HCT116 (cell line): ENCODE data around the gene ATP6AP1.

Source experiments
- EZH2 ChIP-seq: fragments of 200-600 bp; sonication (generic); IDR thresholded peaks from 2 replicates; pipeline ENCODE4 v1.6.1; 2017; ENCODE audit warnings: antibody characterized with exemption, mixed run types
- POLR2A ChIP-seq: IDR thresholded peaks from 2 replicates; pipeline ENCODE4 v1.7.0; 2011; ENCODE audit warnings: borderline replicate concordance; ENCODE audit not compliant: insufficient read depth, insufficient read length; ENCODE audit errors: extremely low read depth
- POLR2AphosphoS5 ChIP-seq: IDR thresholded peaks from 2 replicates; pipeline ENCODE4 v1.6.1; 2011; ENCODE audit warnings: mild to moderate bottlenecking, low read depth, low read length, moderate library complexity
- SIN3A ChIP-seq: IDR thresholded peaks from 2 replicates; pipeline ENCODE4 v1.6.1; 2012; ENCODE audit warnings: low read depth
- SP1 ChIP-seq: IDR thresholded peaks from 2 replicates; pipeline ENCODE4 v1.6.1; 2012; ENCODE audit warnings: low read depth
- TCF7L2 ChIP-seq: IDR thresholded peaks from 2 replicates; pipeline ENCODE4 v1.7.0; 2011; ENCODE audit warnings: borderline replicate concordance, inconsistent platforms; ENCODE audit not compliant: insufficient read depth, insufficient read length; ENCODE audit errors: extremely low read depth
- ZFX ChIP-seq: fragments of 450-650 bp; IDR thresholded peaks from 2 replicates; pipeline ENCODE4 v1.6.1; 2017
- TF ChIP-seq, protein P1 (sequence below), 3 experiments: fragments of 200-600 bp in 1 of 3; sonication (generic) in 1 of 3; IDR thresholded peaks in 2 of 3; conservative IDR thresholded peaks in 1 of 3; 2 replicates each; pipeline ENCODE4 v1.5.1; 2012 to 2017; ENCODE audit warnings: low read depth in 2 of 3, low read length in 2 of 3, antibody characterized with exemption in 1 of 3, borderline replicate concordance in 1 of 3, control low read depth in 1 of 3, mild to moderate bottlenecking in 1 of 3, mixed read lengths in 1 of 3, mixed run types in 1 of 3, moderate library complexity in 1 of 3; ENCODE audit not compliant: insufficient read depth in 1 of 3
- TF ChIP-seq, protein P2 (sequence below): IDR thresholded peaks from 2 replicates; pipeline ENCODE4 v1.6.1; 2011; ENCODE audit warnings: mild to moderate bottlenecking, low read length, moderate library complexity; ENCODE audit not compliant: insufficient replicate concordance; ENCODE audit errors: extremely low read depth

DNA sequence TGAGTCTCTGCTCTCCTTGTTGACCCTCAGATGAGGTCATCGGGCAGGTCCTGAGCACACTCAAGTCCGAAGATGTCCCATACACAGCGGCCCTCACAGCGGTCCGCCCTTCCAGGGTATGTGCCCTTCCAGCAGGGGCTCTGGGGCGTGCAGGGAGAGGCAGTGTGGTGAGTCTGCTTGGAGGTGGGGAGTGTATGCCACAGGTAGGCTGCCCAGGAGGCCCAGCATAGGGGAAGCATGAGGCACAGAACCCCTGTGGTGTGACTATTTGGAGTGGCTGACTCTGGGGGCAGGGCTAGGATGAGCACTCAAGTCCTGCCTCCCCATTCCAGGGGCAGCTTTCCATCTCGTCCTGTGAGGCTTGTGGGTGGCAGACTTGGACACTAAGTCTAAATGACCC, 5.1 kb downstream of the ATP6AP1 start:
- TF ChIP-seq, protein P1, sequence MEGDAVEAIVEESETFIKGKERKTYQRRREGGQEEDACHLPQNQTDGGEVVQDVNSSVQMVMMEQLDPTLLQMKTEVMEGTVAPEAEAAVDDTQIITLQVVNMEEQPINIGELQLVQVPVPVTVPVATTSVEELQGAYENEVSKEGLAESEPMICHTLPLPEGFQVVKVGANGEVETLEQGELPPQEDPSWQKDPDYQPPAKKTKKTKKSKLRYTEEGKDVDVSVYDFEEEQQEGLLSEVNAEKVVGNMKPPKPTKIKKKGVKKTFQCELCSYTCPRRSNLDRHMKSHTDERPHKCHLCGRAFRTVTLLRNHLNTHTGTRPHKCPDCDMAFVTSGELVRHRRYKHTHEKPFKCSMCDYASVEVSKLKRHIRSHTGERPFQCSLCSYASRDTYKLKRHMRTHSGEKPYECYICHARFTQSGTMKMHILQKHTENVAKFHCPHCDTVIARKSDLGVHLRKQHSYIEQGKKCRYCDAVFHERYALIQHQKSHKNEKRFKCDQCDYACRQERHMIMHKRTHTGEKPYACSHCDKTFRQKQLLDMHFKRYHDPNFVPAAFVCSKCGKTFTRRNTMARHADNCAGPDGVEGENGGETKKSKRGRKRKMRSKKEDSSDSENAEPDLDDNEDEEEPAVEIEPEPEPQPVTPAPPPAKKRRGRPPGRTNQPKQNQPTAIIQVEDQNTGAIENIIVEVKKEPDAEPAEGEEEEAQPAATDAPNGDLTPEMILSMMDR (IDR thresholded peaks at IDR 0.05 in 2 of 3, conservative IDR thresholded peaks at IDR 0.05 in 1 of 3; ENCODE audit: borderline replicate concordance in 1 of 3, insufficient read depth in 1 of 3, low read depth in 2 of 3, low read length in 2 of 3): no peak
- TF ChIP-seq EZH2: no peak
- TF ChIP-seq POLR2A: no peak
- no peak for TF ChIP-seq TCF7L2
- TF ChIP-seq, protein P2, sequence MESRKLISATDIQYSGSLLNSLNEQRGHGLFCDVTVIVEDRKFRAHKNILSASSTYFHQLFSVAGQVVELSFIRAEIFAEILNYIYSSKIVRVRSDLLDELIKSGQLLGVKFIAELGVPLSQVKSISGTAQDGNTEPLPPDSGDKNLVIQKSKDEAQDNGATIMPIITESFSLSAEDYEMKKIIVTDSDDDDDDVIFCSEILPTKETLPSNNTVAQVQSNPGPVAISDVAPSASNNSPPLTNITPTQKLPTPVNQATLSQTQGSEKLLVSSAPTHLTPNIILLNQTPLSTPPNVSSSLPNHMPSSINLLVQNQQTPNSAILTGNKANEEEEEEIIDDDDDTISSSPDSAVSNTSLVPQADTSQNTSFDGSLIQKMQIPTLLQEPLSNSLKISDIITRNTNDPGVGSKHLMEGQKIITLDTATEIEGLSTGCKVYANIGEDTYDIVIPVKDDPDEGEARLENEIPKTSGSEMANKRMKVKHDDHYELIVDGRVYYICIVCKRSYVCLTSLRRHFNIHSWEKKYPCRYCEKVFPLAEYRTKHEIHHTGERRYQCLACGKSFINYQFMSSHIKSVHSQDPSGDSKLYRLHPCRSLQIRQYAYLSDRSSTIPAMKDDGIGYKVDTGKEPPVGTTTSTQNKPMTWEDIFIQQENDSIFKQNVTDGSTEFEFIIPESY: no peak
- no peak for TF ChIP-seq SIN3A
- TF ChIP-seq SP1: no peak
- no peak for TF ChIP-seq POLR2AphosphoS5
- TF ChIP-seq ZFX: no peak
